GM20000 (cell line): ENCODE data around the gene SMAP2.

Source experiments
- DNase-seq: peaks from one replicate; pipeline ENCODE4 v3.0.0; 2012; ENCODE audit warnings: low spot score
- TF ChIP-seq, protein P1 (sequence below): IDR thresholded peaks from 2 replicates; pipeline ENCODE4 v1.5.1; 2012; ENCODE audit warnings: mild to moderate bottlenecking, control low read depth; ENCODE audit errors: extremely low read depth, missing control alignments

SMAP2 gene

DNA sequence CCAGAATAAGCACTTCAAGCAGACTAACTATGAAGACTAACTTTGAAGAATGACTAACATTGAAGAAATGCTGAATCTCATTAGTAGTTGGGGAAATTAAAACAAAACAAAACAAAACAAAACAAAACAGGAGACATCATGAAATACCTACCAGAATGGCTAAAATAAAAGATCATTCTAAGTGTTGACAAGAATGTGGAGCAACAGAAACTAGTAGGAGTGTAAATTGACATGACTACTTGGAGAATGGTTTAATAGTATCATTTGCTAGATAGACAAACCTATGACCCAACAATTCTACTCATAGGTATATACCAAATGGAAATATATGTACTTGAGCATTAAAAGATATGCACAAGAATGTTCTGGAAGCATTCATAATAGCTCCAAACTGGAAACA lies 57.9 kb downstream of the SMAP2 start:
- no peak for DNase-seq
- TF ChIP-seq, protein P1, sequence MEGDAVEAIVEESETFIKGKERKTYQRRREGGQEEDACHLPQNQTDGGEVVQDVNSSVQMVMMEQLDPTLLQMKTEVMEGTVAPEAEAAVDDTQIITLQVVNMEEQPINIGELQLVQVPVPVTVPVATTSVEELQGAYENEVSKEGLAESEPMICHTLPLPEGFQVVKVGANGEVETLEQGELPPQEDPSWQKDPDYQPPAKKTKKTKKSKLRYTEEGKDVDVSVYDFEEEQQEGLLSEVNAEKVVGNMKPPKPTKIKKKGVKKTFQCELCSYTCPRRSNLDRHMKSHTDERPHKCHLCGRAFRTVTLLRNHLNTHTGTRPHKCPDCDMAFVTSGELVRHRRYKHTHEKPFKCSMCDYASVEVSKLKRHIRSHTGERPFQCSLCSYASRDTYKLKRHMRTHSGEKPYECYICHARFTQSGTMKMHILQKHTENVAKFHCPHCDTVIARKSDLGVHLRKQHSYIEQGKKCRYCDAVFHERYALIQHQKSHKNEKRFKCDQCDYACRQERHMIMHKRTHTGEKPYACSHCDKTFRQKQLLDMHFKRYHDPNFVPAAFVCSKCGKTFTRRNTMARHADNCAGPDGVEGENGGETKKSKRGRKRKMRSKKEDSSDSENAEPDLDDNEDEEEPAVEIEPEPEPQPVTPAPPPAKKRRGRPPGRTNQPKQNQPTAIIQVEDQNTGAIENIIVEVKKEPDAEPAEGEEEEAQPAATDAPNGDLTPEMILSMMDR, result no peak

GRCh38 chr1:40432644-40433390 lies 59.3 kb downstream of the SMAP2 start:
- no peak for DNase-seq
- TF ChIP-seq, protein P1, result no peak

- TF ChIP-seq, protein P1, result no peak
- DNase-seq, result no peak
Measured at GRCh38 chr1:40435471-40435870, 61.9 kb downstream of the SMAP2 start.

- TF ChIP-seq, protein P1, result no peak
- no peak for DNase-seq
Measured at GRCh38 chr1:40435876-40436275, 62.3 kb downstream of the SMAP2 start.

- DNase-seq, result peak; percentile 25
- TF ChIP-seq, protein P1, result peak; percentile 46
Measured at GRCh38 chr1:40438391-40439015, 65.0 kb downstream of the SMAP2 start.

- no peak for DNase-seq
- TF ChIP-seq, protein P1, result no peak
Measured at GRCh38 chr1:40439247-40439646, 65.7 kb downstream of the SMAP2 start.

DNA sequence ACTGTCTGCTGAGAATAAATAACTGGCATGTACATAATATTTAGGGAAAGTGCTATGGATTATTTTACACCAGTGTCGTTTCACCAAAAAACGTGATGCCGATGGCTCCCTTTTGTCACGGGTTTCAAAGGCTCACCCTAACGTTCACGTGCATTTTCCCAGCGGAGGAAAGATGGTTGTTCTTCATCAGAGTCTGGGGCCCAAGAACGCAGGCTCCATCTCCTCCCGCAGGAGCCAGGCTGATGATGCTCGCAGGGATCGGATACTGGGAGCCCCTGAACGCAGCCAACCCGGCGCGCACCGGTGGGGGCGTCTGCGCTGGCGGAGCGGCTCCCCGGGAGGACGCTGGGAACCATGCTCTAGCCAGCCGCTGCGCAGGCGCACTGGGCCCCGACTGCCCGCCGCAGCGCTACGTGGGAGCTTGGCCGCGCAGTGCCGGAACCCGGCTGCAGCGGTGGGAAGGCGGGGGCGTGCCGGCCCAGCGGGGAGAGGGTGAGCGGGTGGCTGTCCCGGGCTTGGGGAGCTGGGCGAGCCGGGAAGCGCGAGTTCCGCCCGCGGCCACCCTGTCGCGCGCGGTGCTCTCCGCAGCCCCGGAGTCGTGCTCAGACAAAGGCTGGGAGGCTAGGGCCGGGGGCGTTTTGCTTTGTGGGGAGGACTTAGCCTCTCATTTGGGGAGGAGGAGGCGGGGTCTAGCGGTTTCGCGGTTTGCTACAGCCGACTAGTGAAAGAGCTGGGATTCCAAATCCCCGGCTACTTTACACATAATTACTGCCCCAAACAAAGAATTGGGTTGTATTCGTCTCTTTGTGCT lies 76.4 kb downstream of the SMAP2 start, which contains the start of gene ZFP69B:
Gene ZFP69B (plus strand): TSS at position 793 of the 811 bp plus-strand sequence. CDS start 486 bp downstream, outside the sequence.
- peak; percentile 96 for DNase-seq
- TF ChIP-seq, protein P1, result peak; percentile 27
